ENCODE measurements around the gene ABCC4.

GRCh38 chr13:95120650-95121049 is 180.6 kb downstream of the ABCC4 start:
- TF ChIP-seq, protein P1, sequence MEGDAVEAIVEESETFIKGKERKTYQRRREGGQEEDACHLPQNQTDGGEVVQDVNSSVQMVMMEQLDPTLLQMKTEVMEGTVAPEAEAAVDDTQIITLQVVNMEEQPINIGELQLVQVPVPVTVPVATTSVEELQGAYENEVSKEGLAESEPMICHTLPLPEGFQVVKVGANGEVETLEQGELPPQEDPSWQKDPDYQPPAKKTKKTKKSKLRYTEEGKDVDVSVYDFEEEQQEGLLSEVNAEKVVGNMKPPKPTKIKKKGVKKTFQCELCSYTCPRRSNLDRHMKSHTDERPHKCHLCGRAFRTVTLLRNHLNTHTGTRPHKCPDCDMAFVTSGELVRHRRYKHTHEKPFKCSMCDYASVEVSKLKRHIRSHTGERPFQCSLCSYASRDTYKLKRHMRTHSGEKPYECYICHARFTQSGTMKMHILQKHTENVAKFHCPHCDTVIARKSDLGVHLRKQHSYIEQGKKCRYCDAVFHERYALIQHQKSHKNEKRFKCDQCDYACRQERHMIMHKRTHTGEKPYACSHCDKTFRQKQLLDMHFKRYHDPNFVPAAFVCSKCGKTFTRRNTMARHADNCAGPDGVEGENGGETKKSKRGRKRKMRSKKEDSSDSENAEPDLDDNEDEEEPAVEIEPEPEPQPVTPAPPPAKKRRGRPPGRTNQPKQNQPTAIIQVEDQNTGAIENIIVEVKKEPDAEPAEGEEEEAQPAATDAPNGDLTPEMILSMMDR (IDR thresholded peaks at IDR 0.05): no peak
- TF ChIP-seq POLR2A (IDR thresholded peaks at IDR 0.05) (no peak), POLR2AphosphoS5 (IDR thresholded peaks at IDR 0.05; ENCODE audit: insufficient read depth in 1 of 2, low read depth in 1 of 2) (no peak)

All from vagina (tissue), 2 donors.